Suprapubic skin (tissue), 4 donors: ENCODE data around the gene NPRL2.

Source experiments
- CTCF ChIP-seq, 2 donors: fragments of 200-600 bp in 1 of 2; fragments of 450-650 bp in 1 of 2; sonication (generic) in 1 of 2; IDR thresholded peaks; one replicate each; pipeline ENCODE4 v1.5.1; 2016 to 2019; ENCODE audit warnings: antibody characterized with exemption in 2 of 2, mild to moderate bottlenecking in 1 of 2, moderate library complexity in 1 of 2
- EP300 ChIP-seq: sonication (generic); formaldehyde crosslinking; IDR thresholded peaks from one replicate; pipeline ENCODE4 v1.6.1; 2017; ENCODE audit warnings: antibody characterized with exemption
- POLR2A ChIP-seq, 2 donors: fragments of 450-650 bp; IDR thresholded peaks; one replicate each; pipeline ENCODE4 v1.6.1; 2017; ENCODE audit warnings: antibody characterized with exemption in 2 of 2, mild to moderate bottlenecking in 2 of 2, moderate library complexity in 2 of 2
- POLR2AphosphoS5 ChIP-seq, 3 donors: sonication (generic); formaldehyde crosslinking; IDR thresholded peaks; one replicate each; pipeline ENCODE4 v1.6.1; 2017; ENCODE audit warnings: antibody characterized with exemption in 3 of 3

GRCh38 chr3:50392101-50392715 lies 41.6 kb upstream of the NPRL2 start:
- no peak for TF ChIP-seq EP300
- no peak for TF ChIP-seq CTCF (IDR thresholded peaks at IDR 0.05)
- no peak for TF ChIP-seq POLR2A (IDR thresholded peaks at IDR 0.05)
- no peak for TF ChIP-seq POLR2AphosphoS5 (IDR thresholded peaks at IDR 0.05)
